K562 (cell line): ENCODE data around the gene ZNF350. TPM values are rescaled to one million over a fixed set of nuclear protein-coding genes. Genes with fewer than 3 reads are reported as not detected.

Experiments used
- ATAC-seq: fragments of 200-7000 bp; cut with Tn5 transposase; 3 replicates; pipeline ENCODE4 v1.9.1; 2020; ENCODE audit warnings: moderate library complexity
- BruUV-seq: library from RNA; stranded (reverse); fragments of 400-500 nt; replicated peaks from 2 replicates; lab custom pipeline; 2021; lab: Mats Ljungman, UMichigan
- CTCF ChIA-PET: fragments of 300-600 bp; formaldehyde crosslinking; extraction: SDS; loops from one replicate; lab custom pipeline; 2021; ENCODE audit warnings: low intra/inter-chr PET ratio; lab: Yijun Ruan, JAX
- POLR2A ChIA-PET: fragments of 300-600, 350-650 bp; sonication (Branson Sonifier 250); formaldehyde crosslinking; extraction: SDS; loops from one replicate; lab custom pipeline; 2021; ENCODE audit warnings: antibody characterized with exemption, inconsistent platforms; lab: Yijun Ruan, JAX
- DNase-seq, 4 experiments: peaks; one replicate each; pipeline versions ENCODE4 v3.0.0 to v3.0.0-alpha.2; 2011 to 2018; ENCODE audit warnings: low spot score in 3 of 4, mixed read lengths in 3 of 4; ENCODE audit errors: extremely low read depth in 1 of 4
- FAIRE-seq: peaks from 2 replicates; lab custom pipeline; 2011; peaks lifted over from hg19 to GRCh38; lab: Jason Lieb, UNC
- H2AFZ ChIP-seq: 2 replicates; pipeline ENCODE4 v1.6.0; 2011; ENCODE audit warnings: low read depth, low read length, control low read depth, inconsistent platforms
- H3K27ac ChIP-seq: fragments of 200-600 bp; 3 replicates; pipeline ENCODE4 v1.8.0; 2011; ENCODE audit warnings: low read depth, mild to moderate bottlenecking, control low read depth, inconsistent platforms, low read length, moderate library complexity, mixed read lengths; ENCODE audit errors: extremely low read depth
- H3K27me3 ChIP-seq, 2 experiments: fragments of 300-600 bp in 1 of 2; 2 replicates in 1 of 2; 3 replicates in 1 of 2; pipeline versions ENCODE4 v1.6.0 to v1.8.0; 2011; ENCODE audit warnings: inconsistent platforms in 2 of 2, low read length in 2 of 2, mild to moderate bottlenecking in 1 of 2, mixed read lengths in 1 of 2, moderate library complexity in 1 of 2; ENCODE audit not compliant: control insufficient read depth in 2 of 2, insufficient read depth in 2 of 2
- H3K36me3 ChIP-seq: fragments of 300-600 bp; 3 replicates; pipeline ENCODE4 v1.8.0; 2011; ENCODE audit warnings: mild to moderate bottlenecking, low read length, inconsistent platforms; ENCODE audit not compliant: control insufficient read depth, insufficient read depth
- H3K4me1 ChIP-seq, 2 experiments: fragments of 200-600 bp in 1 of 2; replicated peaks in 1 of 2; 2 replicates in 1 of 2; 3 replicates in 1 of 2; pipeline versions ENCODE4 v1.5.1 to v1.8.0; 2011; ENCODE audit warnings: inconsistent platforms in 2 of 2, low read length in 2 of 2, mild to moderate bottlenecking in 1 of 2, mixed read lengths in 1 of 2, moderate library complexity in 1 of 2; ENCODE audit not compliant: control insufficient read depth in 2 of 2, insufficient read depth in 2 of 2
- H3K4me2 ChIP-seq: 2 replicates; pipeline ENCODE4 v1.6.1; 2011; ENCODE audit warnings: low read length, control low read depth, inconsistent platforms, mixed read lengths; ENCODE audit not compliant: insufficient read depth
- H3K4me3 ChIP-seq: fragments of 200-600 bp; sonication (generic), shearing (Covaris generic); 2 replicates; pipeline ENCODE4 v1.5.1; 2016; ENCODE audit warnings: control low read depth, inconsistent platforms
- H3K79me2 ChIP-seq: fragments of 200-600 bp; 3 replicates; pipeline ENCODE4 v1.8.0; 2011; ENCODE audit warnings: low read length, inconsistent platforms; ENCODE audit not compliant: control insufficient read depth, insufficient read depth
- H3K9ac ChIP-seq, 2 experiments: 2 replicates each; pipeline versions ENCODE4 v1.6.0 to v1.6.1; 2011; ENCODE audit warnings: low read depth in 2 of 2, low read length in 2 of 2, control low read depth in 1 of 2, inconsistent platforms in 1 of 2, mild to moderate bottlenecking in 1 of 2, mixed read lengths in 1 of 2; ENCODE audit not compliant: insufficient read depth in 1 of 2
- H3K9me1 ChIP-seq: one replicate; pipeline ENCODE4 v1.6.0; 2011; ENCODE audit warnings: inconsistent platforms, mild to moderate bottlenecking, low read length, moderate library complexity; ENCODE audit not compliant: control insufficient read depth, insufficient read depth
- H3K9me3 ChIP-seq: replicated peaks from 2 replicates; pipeline ENCODE4 v1.5.1; 2011; ENCODE audit warnings: low read depth, low read length, inconsistent platforms; ENCODE audit not compliant: control insufficient read depth, insufficient read depth
- H4K20me1 ChIP-seq: replicated peaks from 2 replicates; pipeline ENCODE4 v1.6.1; 2011; ENCODE audit warnings: low read length, inconsistent platforms, mixed read lengths; ENCODE audit not compliant: control insufficient read depth, insufficient read depth
- CBX5 ChIP-seq: IDR thresholded peaks from 2 replicates; pipeline ENCODE4 v1.6.1; 2014; ENCODE audit warnings: low read depth, borderline replicate concordance
- GATAD2A ChIP-seq: fragments of 450-650 bp; IDR thresholded peaks from 2 replicates; pipeline ENCODE4 v1.6.1; 2017
- KDM1A ChIP-seq, 2 experiments: fragments of 450-650 bp; IDR thresholded peaks; 2 replicates each; pipeline ENCODE4 v1.6.1; 2016; ENCODE audit warnings: mild to moderate bottlenecking in 2 of 2
- KDM2B ChIP-seq: fragments of 250-450 bp; sonication (Bioruptor Pico); IDR thresholded peaks from 2 replicates; pipeline ENCODE4 v1.8.0; 2021; ENCODE audit warnings: mild to moderate bottlenecking, moderate library complexity
- NFRKB ChIP-seq: fragments of 450-650 bp; IDR thresholded peaks from 2 replicates; pipeline ENCODE4 v1.6.1; 2016; ENCODE audit warnings: low read depth
- PHF8 ChIP-seq: fragments of 200-600 bp; sonication (generic); IDR thresholded peaks from 2 replicates; pipeline ENCODE4 v1.6.1; 2012; ENCODE audit warnings: mixed run types, mild to moderate bottlenecking, inconsistent platforms, low read length, moderate library complexity, borderline replicate concordance
- PREB ChIP-seq: sonication (generic); formaldehyde crosslinking; IDR thresholded peaks from 2 replicates; pipeline ENCODE4 v1.8.1; 2023; ENCODE audit warnings: mild to moderate bottlenecking, missing genetic modification reagents
- SMARCA4 ChIP-seq: fragments of 450-650 bp; IDR thresholded peaks from 2 replicates; pipeline ENCODE4 v1.6.1; 2016
- SMARCE1 ChIP-seq: fragments of 450-650 bp; IDR thresholded peaks from 2 replicates; pipeline ENCODE4 v1.7.1; 2016; ENCODE audit warnings: mild to moderate bottlenecking
- TAL1 ChIP-seq: fragments of 450-650 bp; IDR thresholded peaks from 2 replicates; pipeline ENCODE4 v1.6.1; 2016; ENCODE audit warnings: mild to moderate bottlenecking
- TCF3 ChIP-seq: sonication (generic); formaldehyde crosslinking; IDR thresholded peaks from 2 replicates; pipeline ENCODE4 v1.4.0; 2020; ENCODE audit warnings: mild to moderate bottlenecking, missing genetic modification reagents
- U2AF2 ChIP-seq: fragments of 200-400 bp; formaldehyde crosslinking; optimal IDR thresholded peaks from 2 replicates; pipeline ENCODE3; 2017; ENCODE audit warnings: low read depth, mild to moderate bottlenecking, low read length
- ZNF121 ChIP-seq: sonication (generic); formaldehyde crosslinking; conservative IDR thresholded peaks from 2 replicates; pipeline ENCODE4 v1.8.0; 2022; ENCODE audit warnings: missing genetic modification reagents
- ZNF124 ChIP-seq: sonication (generic); formaldehyde crosslinking; IDR thresholded peaks from 2 replicates; pipeline ENCODE4 v1.8.1; 2022; ENCODE audit warnings: missing genetic modification reagents
- ZNF165 ChIP-seq: fragments of 250-450 bp; sonication (Bioruptor Pico); IDR thresholded peaks from 2 replicates; pipeline ENCODE4 v1.4.0; 2020; ENCODE audit warnings: borderline replicate concordance
- ZNF3 ChIP-seq: fragments of 250-450 bp; sonication (Bioruptor Pico); IDR thresholded peaks from 2 replicates; pipeline ENCODE4 v1.5.0; 2021; ENCODE audit warnings: mild to moderate bottlenecking, moderate library complexity
- ZNF551 ChIP-seq: fragments of 250-450 bp; sonication (Bioruptor Pico); IDR thresholded peaks from 2 replicates; pipeline ENCODE4 v1.5.0; 2021; ENCODE audit warnings: mild to moderate bottlenecking, moderate library complexity
- ZNF639 ChIP-seq, 2 experiments: fragments of 200-800 bp in 1 of 2; sonication (Bioruptor generic) in 1 of 2; sonication (generic) in 1 of 2; formaldehyde crosslinking in 1 of 2; IDR thresholded peaks in 1 of 2; conservative IDR thresholded peaks in 1 of 2; 2 replicates each; pipeline versions ENCODE4 v1.5.0 to v1.6.1; 2016 to 2020; ENCODE audit warnings: missing compliant biosample characterization in 1 of 2, missing genetic modification characterization in 1 of 2, missing genetic modification reagents in 1 of 2
- ZZZ3 ChIP-seq: fragments of 450-650 bp; IDR thresholded peaks from 2 replicates; pipeline ENCODE4 v1.6.1; 2016; ENCODE audit warnings: antibody characterized with exemption, mild to moderate bottlenecking, moderate library complexity
- WGBS: fragments of 100-300 bp; shearing (Covaris generic); methylation state at CpG from one replicate; pipeline ENCODE4 v1.1.6; 2016; ENCODE audit warnings: low coverage, mixed read lengths; ENCODE audit not compliant: insufficient coverage; ENCODE audit errors: missing lambda C conversion rate; 5-methylcytosine and 5-hydroxymethylcytosine counted together
- in situ Hi-C: fragments of 300-500 bp; cut with MboI; formaldehyde crosslinking; loops from 4 replicates; pipeline ENCODE4 v1.15.0; 2018; ENCODE audit warnings: inconsistent platforms, mixed read lengths
- intact Hi-C: fragments of 100-400 bp; cut with micrococcal nuclease; formaldehyde crosslinking; loops from 2 replicates; pipeline ENCODE4 v1.14.2; 2022
- polyA plus RNA-seq, 8 experiments: library from polyadenylated mRNA; depleted of rRNA in 4 of 8; stranded (reverse) in 5 of 8; unstranded in 3 of 8; fragments of >200 nt; fragmentation: Nextera tagmentation in 2 of 8; fragmentation: Illumina TruSeq in 1 of 8; extraction: Ambion mirVana in 2 of 8; extraction: Trizol in 1 of 8; gene quantifications; 2 replicates each; pipeline versions ENCODE4 v1.2.1 to v1.2.3, GENCODE V29; 2011 to 2014; ENCODE audit warnings: inconsistent platforms in 1 of 8, missing spikeins in 1 of 8
- total RNA-seq, 7 experiments: library from RNA; depleted of rRNA in 6 of 7; stranded (reverse); fragments of >200 nt in 6 of 7; fragmentation: Illumina TruSeq in 2 of 7; extraction: Trizol in 2 of 7; gene quantifications; 2 replicates each; pipeline versions ENCODE4 v1.2.1 to v1.2.3, GENCODE V29; 2011 to 2021; ENCODE audit warnings: low replicate concordance in 1 of 7

Gene ZNF350
- total and polyA plus RNA-seq, 9 of the 15 experiments (the other 6 are each of a cell fraction or from before 2014, with no cell fraction given) = 1.7 to 4.8 (median 2.9) TPM

- intact Hi-C loops (no loop called here), in situ Hi-C loops (no loop called here)
- peak within 1 kb of the TSS; percentile 98 for H2AFZ ChIP-seq
- no peaks in the 10 kb centered on the region for H3K9me1 ChIP-seq
- DNase-seq (peak; percentile 90 to 95 (median 91)), ATAC-seq (peak; percentile 97), FAIRE-seq (peak; percentile 97)
- no peaks in the 10 kb centered on the region for H3K36me3 ChIP-seq
- peak within 1 kb of the TSS; percentile 91 for H3K4me2 ChIP-seq
- no peaks in the 10 kb centered on the region; a peak in 2 of 5 replicates for H3K4me1 ChIP-seq
- peak within 1 kb of the TSS; percentile 68 for H3K4me3 ChIP-seq
- peak within 1 kb of the TSS; percentile 83 to 84 for H3K9ac ChIP-seq
- no peaks in the 10 kb centered on the region for H3K27me3 ChIP-seq
- H3K9me3 ChIP-seq = peaks cover 19% of the 10 kb centered on the region
- peak within 1 kb of the TSS; percentile 82 for H3K27ac ChIP-seq
- 2% methylated on average over 50 of the region's 52 CpGs for WGBS
- POLR2A ChIA-PET = interaction anchor here (0.5 kb wide), 1 partner anchor 8 kb away, joined by 3 read pairs; no protein-coding TSS in a partner anchor
- no peaks in the 10 kb centered on the region for H4K20me1 ChIP-seq
- CTCF ChIA-PET = interaction anchor here (0.6 kb wide), 1 partner anchor 167 kb away, joined by 3 read pairs; no protein-coding TSS in a partner anchor
- BruUV-seq = no TSS peak
- H3K79me2 ChIP-seq = peaks cover 11% of the 10 kb centered on the region; the same call in 2 of the 3 replicates
- TF ChIP-seq SMARCA4 (0 out of 2 replicates have a peak, but pooled peaks have one; percentile 14), ZNF551 (no peak), ZNF639 (CRISPR knock-in tag; conservative IDR thresholded peaks at IDR 0.05 in 1 of 2, IDR thresholded peaks at IDR 0.05 in 1 of 2) (peak in 1 of 2 experiments; percentile 76; a peak in 2 of 4 replicates), TAL1 (no peak), KDM1A (IDR thresholded peaks at IDR 0.05) (no peak), GATAD2A (0 out of 2 replicates have a peak, but pooled peaks have one; percentile 30), U2AF2 (no peak), SMARCE1 (no peak), ZNF124 (CRISPR knock-in tag) (no peak), CBX5 (no peak), PREB (CRISPR knock-in tag) (0 out of 2 replicates have a peak, but pooled peaks have one; percentile 63), PHF8 (peak; percentile 62; the same call in 1 of the 2 replicates), KDM2B (CRISPR knock-in tag) (no peak), NFRKB (peak; percentile 77; the same call in 1 of the 2 replicates), ZNF165 (CRISPR knock-in tag) (no peak), ZNF121 (no peak), ZZZ3 (no peak), ZNF3 (CRISPR knock-in tag) (no peak), TCF3 (CRISPR knock-in tag) (no peak)
Observed at GRCh38 chr19:51926784-51927741, 59.6 kb downstream of the ZNF350 start, which contains the start of gene ZNF613. ZNF613 (plus strand) TSS chr19:51927472; CDS start chr19:51936221, 8,749 bp downstream.
